GM12873 (cell line): ENCODE measurements around the gene KCNJ1.

Source experiments
- CTCF ChIP-seq: IDR thresholded peaks from 2 replicates; pipeline ENCODE4 v1.5.1; 2012; ENCODE audit warnings: low read depth, mild to moderate bottlenecking, moderate library complexity, low read length, control low read depth; ENCODE audit not compliant: insufficient read depth; ENCODE audit errors: missing control alignments

Gene KCNJ1

GRCh38 chr11:128905345-128906184 lies 38.5 kb upstream of the KCNJ1 start:
- TF ChIP-seq CTCF = peak; percentile 50

GRCh38 chr11:128904656-128905344 lies 37.7 kb upstream of the KCNJ1 start:
- TF ChIP-seq CTCF = no peak

GRCh38 chr11:128904303-128904655 lies 37.2 kb upstream of the KCNJ1 start:
- TF ChIP-seq CTCF = no peak

GRCh38 chr11:128903248-128904061 lies 36.4 kb upstream of the KCNJ1 start:
- no peak for TF ChIP-seq CTCF

GRCh38 chr11:128902515-128903066 lies 35.5 kb upstream of the KCNJ1 start:
- TF ChIP-seq CTCF = no peak

- no peak for TF ChIP-seq CTCF
These were observed 34.8 kb upstream of the KCNJ1 start for GRCh38 chr11:128901653-128902514.
